ENCODE results near the gene MISP3.

MISP3 gene

DNA sequence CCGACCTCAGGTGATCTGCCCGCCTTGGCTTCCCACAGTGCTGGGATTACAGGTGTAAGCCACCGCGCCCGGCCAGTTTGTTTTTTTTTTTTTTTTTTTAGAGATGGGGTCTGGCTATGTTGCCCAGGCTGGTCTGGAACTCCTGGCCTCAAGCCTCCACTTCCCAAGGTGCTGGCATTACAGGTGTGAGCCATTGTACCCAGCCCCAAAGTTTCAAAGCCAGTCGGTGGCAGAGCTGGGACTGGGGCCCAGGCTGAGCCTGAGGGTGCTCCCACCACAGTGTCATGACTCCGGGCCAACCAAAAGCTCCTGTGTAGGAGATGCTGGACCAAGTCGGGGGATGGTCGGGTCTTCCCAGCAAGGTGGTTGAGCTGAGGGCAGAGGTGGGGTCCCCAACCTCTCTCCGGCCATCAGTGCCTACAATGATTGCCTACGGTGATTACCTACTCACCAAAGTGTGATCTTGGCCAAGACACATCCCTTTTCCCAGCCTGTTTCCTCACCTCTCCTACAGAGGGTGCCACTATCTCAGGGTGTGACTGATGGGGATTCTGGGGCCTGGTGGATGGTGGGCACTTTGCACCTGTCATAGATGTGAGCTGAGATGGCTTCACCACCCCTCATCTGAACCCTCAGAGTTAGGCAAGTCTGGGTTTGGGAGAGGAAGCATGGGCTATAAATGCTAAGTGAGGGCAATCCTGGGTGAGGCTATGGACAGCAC is 23.8 kb downstream of the MISP3 start:
- no peak for DNase-seq (ENCODE audit: low read depth)
- H3K4me3 ChIP-seq (ENCODE audit: low read depth, low read length): no peak overlapping the region
- TF ChIP-seq, protein P1, sequence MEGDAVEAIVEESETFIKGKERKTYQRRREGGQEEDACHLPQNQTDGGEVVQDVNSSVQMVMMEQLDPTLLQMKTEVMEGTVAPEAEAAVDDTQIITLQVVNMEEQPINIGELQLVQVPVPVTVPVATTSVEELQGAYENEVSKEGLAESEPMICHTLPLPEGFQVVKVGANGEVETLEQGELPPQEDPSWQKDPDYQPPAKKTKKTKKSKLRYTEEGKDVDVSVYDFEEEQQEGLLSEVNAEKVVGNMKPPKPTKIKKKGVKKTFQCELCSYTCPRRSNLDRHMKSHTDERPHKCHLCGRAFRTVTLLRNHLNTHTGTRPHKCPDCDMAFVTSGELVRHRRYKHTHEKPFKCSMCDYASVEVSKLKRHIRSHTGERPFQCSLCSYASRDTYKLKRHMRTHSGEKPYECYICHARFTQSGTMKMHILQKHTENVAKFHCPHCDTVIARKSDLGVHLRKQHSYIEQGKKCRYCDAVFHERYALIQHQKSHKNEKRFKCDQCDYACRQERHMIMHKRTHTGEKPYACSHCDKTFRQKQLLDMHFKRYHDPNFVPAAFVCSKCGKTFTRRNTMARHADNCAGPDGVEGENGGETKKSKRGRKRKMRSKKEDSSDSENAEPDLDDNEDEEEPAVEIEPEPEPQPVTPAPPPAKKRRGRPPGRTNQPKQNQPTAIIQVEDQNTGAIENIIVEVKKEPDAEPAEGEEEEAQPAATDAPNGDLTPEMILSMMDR (IDR thresholded peaks at IDR 0.05; ENCODE audit: low read depth, low read length, missing control alignments): no peak

DNA sequence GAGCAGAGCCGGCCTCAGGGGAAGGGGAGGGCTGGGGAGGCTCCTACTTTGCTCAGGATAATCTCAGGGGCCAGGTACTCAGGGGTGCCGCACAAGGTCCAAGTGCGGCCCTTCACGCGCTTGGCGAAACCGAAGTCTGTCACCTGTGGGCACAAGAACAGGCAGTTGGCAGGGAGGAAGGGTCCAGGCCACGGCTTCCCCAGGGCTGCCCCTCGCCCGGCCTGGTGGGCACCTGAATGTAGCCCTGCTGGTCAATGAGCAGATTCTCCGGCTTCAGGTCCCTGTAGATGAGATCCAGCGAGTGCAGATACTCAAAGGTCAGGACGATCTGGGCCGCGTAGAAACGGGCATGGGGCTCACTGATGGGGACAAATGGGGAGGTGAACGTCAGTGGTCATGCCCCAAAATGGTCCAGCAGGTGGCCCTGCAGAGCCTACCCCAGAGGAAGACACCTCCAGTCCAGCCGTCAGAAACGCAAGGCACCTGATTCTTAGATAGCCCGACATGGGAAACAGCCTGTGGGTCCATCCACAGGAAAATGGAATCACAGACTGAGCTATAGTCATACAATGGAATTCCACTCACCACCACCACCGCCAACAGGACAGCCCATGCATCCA is 25.1 kb downstream of the MISP3 start:
- no peak for DNase-seq (ENCODE audit: low read depth)
- TF ChIP-seq, protein P1 (IDR thresholded peaks at IDR 0.05; ENCODE audit: low read depth, low read length, missing control alignments): no peak

DNA sequence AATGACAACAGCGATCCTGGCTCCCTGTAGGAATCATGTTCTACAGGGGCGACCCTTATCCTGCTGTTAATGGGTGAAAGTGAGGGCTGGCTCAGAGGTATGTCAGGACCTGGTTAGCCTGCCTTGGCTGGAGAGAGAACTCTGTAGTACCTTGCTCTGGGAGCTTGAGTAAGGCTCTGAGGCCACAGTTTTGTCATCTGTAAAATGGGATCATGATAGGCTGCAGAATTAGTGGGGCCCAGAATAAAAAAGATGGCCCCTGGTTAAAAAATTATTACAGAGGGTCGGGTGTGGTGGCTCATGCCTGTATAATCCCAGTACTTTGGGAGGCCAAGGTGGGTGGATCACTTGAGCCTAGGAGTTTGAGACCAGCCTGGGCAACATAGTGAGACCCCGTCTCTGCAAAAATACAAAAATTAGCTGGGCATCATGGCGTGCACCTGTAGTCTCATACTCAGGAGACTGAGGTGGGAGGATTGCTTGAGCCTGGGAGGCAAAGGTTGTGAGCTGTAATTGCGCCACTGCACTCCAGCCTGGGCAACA is 28.5 kb downstream of the MISP3 start:
- H3K4me3 ChIP-seq (ENCODE audit: low read depth, low read length): no peak overlapping the region
- TF ChIP-seq, protein P1 (IDR thresholded peaks at IDR 0.05; ENCODE audit: low read depth, low read length, missing control alignments): no peak
- DNase-seq (ENCODE audit: low read depth): no peak

More for the DNA sequence above, 25.1 kb downstream of the MISP3 start:
- H3K4me3 ChIP-seq (ENCODE audit: low read depth, low read length): no peak overlapping the region

DNA sequence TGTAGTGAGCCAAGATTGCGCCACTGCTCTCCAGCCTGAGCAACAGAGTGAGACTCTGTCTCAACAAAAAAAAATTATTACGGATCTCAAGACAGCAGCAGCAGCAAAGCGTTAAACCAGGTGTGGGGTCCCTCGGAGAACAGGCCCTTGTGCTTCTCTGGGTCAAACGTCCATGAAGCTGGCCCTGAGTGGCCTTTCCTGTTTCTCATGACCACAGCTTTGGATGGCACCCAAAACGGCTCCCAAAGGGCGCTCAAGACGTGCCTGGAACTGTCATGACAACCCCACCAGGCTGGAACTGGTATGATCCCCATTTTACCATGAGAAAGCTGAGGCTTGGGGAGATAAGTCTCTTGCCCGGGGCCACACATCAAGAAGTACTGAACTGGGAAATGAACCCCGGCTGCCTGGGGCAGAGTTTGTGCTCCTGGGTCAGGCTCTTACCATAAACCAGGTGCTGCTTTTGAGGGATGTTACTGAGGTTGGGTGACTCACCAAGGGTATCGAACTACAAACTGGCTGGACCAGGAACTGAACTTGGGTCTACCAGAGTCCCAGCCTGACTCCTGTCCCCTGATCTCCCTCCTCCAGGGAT is 29.6 kb downstream of the MISP3 start:
- no peak overlapping the region for H3K4me3 ChIP-seq (ENCODE audit: low read depth, low read length)
- DNase-seq (ENCODE audit: low read depth): no peak
- TF ChIP-seq, protein P1 (IDR thresholded peaks at IDR 0.05; ENCODE audit: low read depth, low read length, missing control alignments): no peak

DNA sequence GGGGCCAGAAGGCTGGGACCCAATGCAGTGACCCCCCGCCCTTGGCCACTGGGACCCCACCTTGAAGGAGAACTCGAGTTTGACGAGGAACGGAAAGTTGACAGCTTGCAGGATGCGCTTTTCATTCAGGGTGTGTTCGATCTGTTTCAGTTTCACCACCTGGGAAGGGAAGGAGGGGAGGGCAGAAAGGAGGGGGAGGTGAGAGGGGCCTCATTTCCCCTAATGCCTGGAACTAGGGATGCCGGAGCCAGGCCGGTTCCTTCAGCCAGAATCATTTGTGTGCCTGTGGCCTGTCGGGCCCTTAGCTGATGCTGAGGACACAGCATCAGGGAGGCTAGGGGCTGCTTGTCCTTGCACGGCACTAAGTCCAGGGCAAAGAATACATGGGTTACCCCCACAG is 30.2 kb downstream of the MISP3 start:
- H3K4me3 ChIP-seq (ENCODE audit: low read depth, low read length): no peak overlapping the region
- DNase-seq (ENCODE audit: low read depth): no peak
- TF ChIP-seq, protein P1 (IDR thresholded peaks at IDR 0.05; ENCODE audit: low read depth, low read length, missing control alignments): no peak

DNA sequence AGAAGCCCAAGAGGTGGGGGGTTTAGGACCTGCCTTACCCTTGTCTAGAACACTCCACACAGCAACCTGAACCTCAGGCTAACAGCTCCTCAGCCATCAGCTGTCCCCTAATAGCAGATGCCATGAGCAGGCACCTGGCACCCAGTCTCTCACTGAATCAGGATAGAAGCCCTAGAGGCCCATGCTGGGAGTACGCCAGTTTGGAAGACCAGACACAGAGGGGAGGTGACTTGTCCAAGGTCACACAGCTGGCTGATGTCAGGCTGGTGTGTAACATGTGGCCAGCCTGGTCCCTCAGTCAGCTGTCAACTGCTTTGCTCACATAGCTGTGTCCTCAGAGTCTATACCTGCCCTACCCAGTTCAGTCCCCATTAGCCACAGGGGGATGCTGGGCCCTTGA is 30.7 kb downstream of the MISP3 start:
- no peak overlapping the region for H3K4me3 ChIP-seq (ENCODE audit: low read depth, low read length)
- no peak for DNase-seq (ENCODE audit: low read depth)
- TF ChIP-seq, protein P1 (IDR thresholded peaks at IDR 0.05; ENCODE audit: low read depth, low read length, missing control alignments): no peak
